Measurements from ENCODE around the gene MS4A12. TPM values are rescaled to one million over a fixed set of nuclear protein-coding genes. Genes with fewer than 3 reads are reported as not detected.
"Not testable (repeated sequence)": the region's sequence is repeated elsewhere in the genome, so short reads cannot be mapped to it uniquely, and the experiment has no call there.

Gene MS4A12
- total and polyA plus RNA-seq, 2 of the 8 experiments (the other 6 are each of a cell fraction or from before 2014, with no cell fraction given), result 0.14 to 0.39 TPM

- H3K4me2 ChIP-seq (ENCODE audit: insufficient read depth in 1 of 2, low read depth in 2 of 2, low read length in 2 of 2); H2BK20ac ChIP-seq (ENCODE audit: low read length); H2AFZ ChIP-seq (ENCODE audit: low read length); H4K8ac ChIP-seq (ENCODE audit: extremely low read depth, insufficient read depth, low read length); H3K4me3 ChIP-seq (ENCODE audit: extremely low read depth in 1 of 4, insufficient read depth in 2 of 4, low read depth in 3 of 4, low read length in 4 of 4); H4K20me1 ChIP-seq (replicated peaks in 1 of 2; ENCODE audit: control insufficient read depth in 1 of 2, insufficient read depth in 2 of 2, low read length in 2 of 2); H4K91ac ChIP-seq (replicated peaks; ENCODE audit: insufficient read length, low read length); H2BK12ac ChIP-seq (ENCODE audit: low read depth, low read length); H3K18ac ChIP-seq (ENCODE audit: extremely low read depth, low read length); H3K79me2 ChIP-seq (ENCODE audit: control insufficient read depth in 1 of 2, insufficient read depth in 2 of 2, low read length in 2 of 2); H3K4ac ChIP-seq (replicated peaks; ENCODE audit: insufficient read length, low read depth, low read length); CTCF ChIA-PET (ENCODE audit: partially characterized antibody); H2BK5ac ChIP-seq (ENCODE audit: low read depth, low read length); H2BK120ac ChIP-seq (replicated peaks; ENCODE audit: low read depth, low read length); H3K27me3 ChIP-seq (replicated peaks in 1 of 4; ENCODE audit: control insufficient read depth in 3 of 4, extremely low read depth in 1 of 4, insufficient read depth in 3 of 4, low read length in 3 of 4); H3K27ac ChIP-seq (ENCODE audit: low read depth, low read length); H3K23ac ChIP-seq (ENCODE audit: insufficient read length); H3K9me3 ChIP-seq (ENCODE audit: insufficient read depth in 2 of 2, low read depth in 1 of 2, low read length in 1 of 2); H2BK15ac ChIP-seq (ENCODE audit: low read length); POLR2A ChIA-PET (ENCODE audit: partially characterized antibody); FAIRE-seq; DNase-seq (ENCODE audit: low read depth in 1 of 2, low spot score in 2 of 2); H3K14ac ChIP-seq (ENCODE audit: insufficient read length); H3K36me3 ChIP-seq (ENCODE audit: control insufficient read depth in 2 of 4, insufficient read depth in 4 of 4, low read length in 3 of 4); H3K9ac ChIP-seq (replicated peaks in 1 of 4; ENCODE audit: extremely low read depth in 1 of 4, low read depth in 3 of 4, low read length in 3 of 4); H4K5ac ChIP-seq (ENCODE audit: insufficient read length, low read depth, low read length); H3K56ac ChIP-seq (replicated peaks; ENCODE audit: insufficient read length, low read depth, low read length); H3K4me1 ChIP-seq (replicated peaks in 1 of 4; ENCODE audit: control insufficient read depth in 3 of 4, insufficient read depth in 4 of 4, low read length in 3 of 4); H3K23me2 ChIP-seq (ENCODE audit: low read depth, low read length); H2AK5ac ChIP-seq (ENCODE audit: low read depth, low read length); H3K79me1 ChIP-seq (ENCODE audit: low read depth, low read length): not testable (repeated sequence)
- 82% methylated on average over 14 of the region's 15 CpGs; no CpG with 5 or more reads in 1 of the 2 experiments for WGBS, 2 experiments (ENCODE audit: extremely low coverage in 1 of 2, insufficient coverage in 1 of 2, insufficient read length in 1 of 2, insufficient replicate concordance in 2 of 2, low coverage in 1 of 2, low lambda C conversion rate in 2 of 2, missing lambda C conversion rate in 1 of 2)
Observed at GRCh38 chr11:60509609-60510008, 17.0 kb downstream of the MS4A12 start.

GRCh38 chr11:60510209-60510608, 17.6 kb downstream of the MS4A12 start:
- H3K27ac ChIP-seq (ENCODE audit: low read depth, low read length); DNase-seq (ENCODE audit: low read depth in 1 of 2, low spot score in 2 of 2); H3K23me2 ChIP-seq (ENCODE audit: low read depth, low read length); H4K20me1 ChIP-seq (replicated peaks in 1 of 2; ENCODE audit: control insufficient read depth in 1 of 2, insufficient read depth in 2 of 2, low read length in 2 of 2); H2BK15ac ChIP-seq (ENCODE audit: low read length); H2BK120ac ChIP-seq (replicated peaks; ENCODE audit: low read depth, low read length); FAIRE-seq; H3K9me3 ChIP-seq (ENCODE audit: insufficient read depth in 2 of 2, low read depth in 1 of 2, low read length in 1 of 2); H2BK20ac ChIP-seq (ENCODE audit: low read length); H3K27me3 ChIP-seq (replicated peaks in 1 of 4; ENCODE audit: control insufficient read depth in 3 of 4, extremely low read depth in 1 of 4, insufficient read depth in 3 of 4, low read length in 3 of 4); H3K36me3 ChIP-seq (ENCODE audit: control insufficient read depth in 2 of 4, insufficient read depth in 4 of 4, low read length in 3 of 4); H3K79me2 ChIP-seq (ENCODE audit: control insufficient read depth in 1 of 2, insufficient read depth in 2 of 2, low read length in 2 of 2); H3K79me1 ChIP-seq (ENCODE audit: low read depth, low read length); H4K5ac ChIP-seq (ENCODE audit: insufficient read length, low read depth, low read length); H3K4me1 ChIP-seq (replicated peaks in 1 of 4; ENCODE audit: control insufficient read depth in 3 of 4, insufficient read depth in 4 of 4, low read length in 3 of 4); H2BK5ac ChIP-seq (ENCODE audit: low read depth, low read length); H3K4ac ChIP-seq (replicated peaks; ENCODE audit: insufficient read length, low read depth, low read length); H3K9ac ChIP-seq (replicated peaks in 1 of 4; ENCODE audit: extremely low read depth in 1 of 4, low read depth in 3 of 4, low read length in 3 of 4); H4K91ac ChIP-seq (replicated peaks; ENCODE audit: insufficient read length, low read length); H2BK12ac ChIP-seq (ENCODE audit: low read depth, low read length); H3K14ac ChIP-seq (ENCODE audit: insufficient read length); H2AFZ ChIP-seq (ENCODE audit: low read length); H4K8ac ChIP-seq (ENCODE audit: extremely low read depth, insufficient read depth, low read length); H3K18ac ChIP-seq (ENCODE audit: extremely low read depth, low read length); POLR2A ChIA-PET (ENCODE audit: partially characterized antibody); H2AK5ac ChIP-seq (ENCODE audit: low read depth, low read length); H3K4me2 ChIP-seq (ENCODE audit: insufficient read depth in 1 of 2, low read depth in 2 of 2, low read length in 2 of 2); H3K56ac ChIP-seq (replicated peaks; ENCODE audit: insufficient read length, low read depth, low read length); H3K4me3 ChIP-seq (ENCODE audit: extremely low read depth in 1 of 4, insufficient read depth in 2 of 4, low read depth in 3 of 4, low read length in 4 of 4); H3K23ac ChIP-seq (ENCODE audit: insufficient read length); CTCF ChIA-PET (ENCODE audit: partially characterized antibody): not testable (repeated sequence)
- WGBS, 2 experiments (ENCODE audit: extremely low coverage in 1 of 2, insufficient coverage in 1 of 2, insufficient read length in 1 of 2, insufficient replicate concordance in 2 of 2, low coverage in 1 of 2, low lambda C conversion rate in 2 of 2, missing lambda C conversion rate in 1 of 2), result no CpG with 5 or more reads among the region's 28 CpGs
